NCI-H2196 (cell line): Measurements from ENCODE around the gene AKAP17A.
A peak's percentile ranks its signal among the peaks of the same experiment; 100 is the strongest.

ENCODE experiments used
- DNase-seq: peaks from one replicate; lab custom pipeline; 2025; ENCODE audit not compliant: unreplicated experiment; lab: John Stamatoyannopoulos, UW

The AKAP17A gene

GRCh38 chrX:1582686-1583437 lies 8.5 kb upstream of the AKAP17A start:
- peak; percentile 42 for DNase-seq

GRCh38 chrX:1584237-1585011 lies 7.0 kb upstream of the AKAP17A start:
- DNase-seq = no peak

- DNase-seq = no peak
Observed at GRCh38 chrX:1587161-1587560, 4.2 kb upstream of the AKAP17A start.

DNA sequence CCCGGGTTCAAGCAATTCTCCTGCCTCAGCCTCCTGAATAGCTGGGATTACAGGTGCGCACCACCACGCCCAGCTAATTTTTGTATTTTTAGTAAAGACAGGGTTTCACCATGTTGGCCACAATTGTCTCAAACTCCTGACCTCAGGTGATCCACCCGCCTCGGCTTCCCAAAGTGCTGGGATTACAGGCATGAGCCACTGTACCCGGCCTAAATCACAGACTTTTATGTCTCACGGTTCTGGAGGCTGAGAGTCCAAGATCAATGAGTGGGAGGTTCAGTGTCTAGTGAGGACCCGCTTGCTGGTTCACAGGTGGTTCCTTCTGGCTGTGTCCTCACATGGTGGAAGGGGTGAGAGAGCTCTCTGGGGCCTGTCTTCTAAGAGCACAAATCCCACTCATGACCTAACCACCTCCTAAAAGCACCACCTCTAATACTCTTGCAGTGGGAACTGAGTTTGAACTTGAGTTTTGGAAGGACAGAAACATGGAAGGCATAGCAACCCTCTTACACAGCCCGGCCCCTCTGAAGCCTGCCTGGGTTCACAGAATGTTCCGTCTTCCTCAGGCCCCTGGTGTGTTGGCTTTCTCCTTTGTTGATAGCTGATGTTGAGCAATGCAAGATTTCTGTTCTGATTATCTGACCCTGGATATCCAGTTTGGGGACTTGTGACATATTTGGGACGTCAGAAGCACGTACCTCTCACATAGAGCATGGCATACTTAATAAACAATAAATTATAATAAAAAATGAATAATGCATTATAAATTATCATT lies 1.9 kb upstream of the AKAP17A start:
- no peak for DNase-seq

DNA sequence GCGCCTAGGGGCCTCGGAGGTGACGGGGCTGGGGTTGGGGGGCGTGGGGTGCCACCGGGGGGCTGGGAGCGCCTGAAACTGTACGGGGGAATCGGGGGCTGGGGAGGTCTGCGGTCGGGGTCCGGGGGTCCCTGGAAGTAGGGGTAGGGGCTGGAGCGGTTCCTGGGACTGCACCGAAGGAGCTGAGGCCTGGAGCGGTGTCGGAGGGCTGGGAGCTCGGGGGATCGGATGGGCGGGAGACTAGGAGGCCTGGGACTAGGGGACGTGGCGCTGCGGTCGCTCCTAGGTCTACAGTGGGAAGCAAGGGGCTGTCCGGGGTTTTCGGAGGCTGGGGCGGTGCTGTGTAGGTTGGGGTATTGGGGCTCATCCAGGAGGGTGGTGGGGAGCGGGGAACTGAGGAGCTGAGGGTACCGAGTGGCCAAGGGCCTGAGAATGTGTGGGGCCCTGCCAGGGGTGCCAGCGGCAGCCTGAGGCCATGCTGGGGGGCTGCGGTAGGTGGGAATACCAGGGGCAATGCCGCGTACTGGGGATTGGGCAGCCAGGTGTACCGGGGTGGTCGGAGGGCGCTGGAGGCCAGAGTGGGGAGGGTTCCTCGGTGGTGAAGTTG lies 562 bp downstream of the AKAP17A start:
- DNase-seq = no peak

GRCh38 chrX:1592470-1593142 lies 1.2 kb downstream of the AKAP17A start:
- no peak for DNase-seq

- DNase-seq = no peak
Observed at GRCh38 chrX:1593286-1594271, 2.2 kb downstream of the AKAP17A start.

GRCh38 chrX:1595711-1596060 lies 4.3 kb downstream of the AKAP17A start:
- DNase-seq = no peak

- no peak for DNase-seq
Observed at GRCh38 chrX:1596676-1597344, 5.4 kb downstream of the AKAP17A start.

GRCh38 chrX:1597345-1598020 lies 6.1 kb downstream of the AKAP17A start:
- DNase-seq = no peak

DNA sequence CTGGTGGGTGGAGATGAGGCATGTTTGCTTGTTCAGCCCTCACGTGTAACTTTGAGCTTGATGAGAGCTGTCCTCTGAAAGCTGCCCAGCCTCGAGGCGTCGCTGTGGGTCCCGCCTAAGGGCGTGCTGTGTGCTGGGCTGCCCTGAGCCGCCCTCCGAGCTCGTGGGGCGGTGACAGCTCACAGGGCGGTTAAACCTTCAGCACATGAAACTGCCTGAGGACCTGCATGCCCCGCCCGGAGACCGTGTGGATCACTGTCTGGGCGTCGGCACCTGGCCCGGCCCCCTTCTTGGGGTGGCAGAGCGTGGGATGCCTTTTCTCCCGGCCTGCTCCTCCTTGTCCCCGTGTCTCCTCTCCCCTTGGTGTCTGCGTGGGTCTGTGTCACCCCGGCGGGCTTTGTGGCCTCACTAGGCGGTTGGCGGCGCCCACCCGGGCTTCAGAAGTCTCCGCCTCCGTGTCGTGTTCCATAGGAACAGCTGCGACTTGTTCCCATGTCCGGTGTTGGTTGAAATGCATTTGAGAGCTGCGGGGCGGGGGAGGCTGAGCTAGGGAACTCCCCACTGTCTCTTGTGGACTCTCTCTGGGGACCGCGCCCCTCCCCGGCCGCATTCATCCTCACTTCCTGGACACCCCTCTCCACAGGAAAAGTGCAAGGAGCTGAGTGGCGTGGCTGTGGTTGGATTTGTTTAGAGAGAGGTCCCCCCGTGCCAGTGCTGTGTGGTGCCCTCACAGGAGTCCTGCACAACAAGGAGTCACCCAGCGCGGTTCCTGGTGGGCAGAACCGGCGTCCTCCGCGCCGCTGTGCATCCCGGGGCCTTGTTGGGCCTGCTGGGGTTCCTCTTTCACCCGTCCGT lies 6.8 kb downstream of the AKAP17A start:
- DNase-seq = no peak

GRCh38 chrX:1598876-1599790 lies 7.7 kb downstream of the AKAP17A start:
- no peak for DNase-seq

DNA sequence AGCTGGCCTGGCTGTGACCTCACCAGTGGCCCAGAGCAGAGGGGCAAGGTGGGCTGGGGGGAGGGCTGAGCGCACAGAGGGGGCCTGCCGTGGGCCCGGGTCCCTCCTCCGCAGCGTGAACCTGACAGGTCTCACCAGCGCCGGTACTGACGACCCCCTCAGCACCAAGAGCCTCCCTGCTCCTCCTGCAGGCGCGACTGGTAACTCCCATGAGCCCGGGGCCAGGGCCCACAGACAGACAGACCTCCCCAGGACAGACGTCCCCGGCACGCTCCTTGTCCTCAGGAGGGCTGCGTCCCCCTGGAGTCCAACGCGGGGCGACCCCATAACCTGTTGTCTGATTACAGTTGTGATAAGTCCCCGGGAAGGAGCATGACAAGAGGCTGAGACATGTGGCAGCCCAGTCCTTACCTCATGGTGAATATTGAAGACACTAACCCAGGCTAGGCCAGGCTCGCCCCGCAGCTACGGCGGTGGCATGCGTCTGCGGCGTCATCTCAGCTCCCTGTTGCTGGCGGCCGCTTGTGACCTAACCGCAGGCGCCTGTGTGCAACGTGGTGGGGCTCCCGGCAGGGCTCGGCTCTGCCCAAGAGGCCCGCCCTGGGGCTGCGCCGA lies 8.5 kb downstream of the AKAP17A start:
- no peak for DNase-seq

GRCh38 chrX:1600406-1601050 lies 9.1 kb downstream of the AKAP17A start:
- no peak for DNase-seq

- DNase-seq = no peak
Observed at GRCh38 chrX:1601051-1601767, 9.8 kb downstream of the AKAP17A start.
